Tibial artery (tissue), 4 donors: ENCODE measurements around the gene CAMTA1.

Experiments used
- DNase-seq, 2 donors: peaks; one replicate each; pipeline ENCODE4 v3.0.0-alpha.2; 2019
- H3K27ac ChIP-seq, 2 donors: fragments of 200-600 bp; sonication (generic) in 1 of 2; 1 replicate in 1 of 2; 2 replicates in 1 of 2; pipeline ENCODE4 v1.5.1; 2018 to 2019; ENCODE audit warnings: mild to moderate bottlenecking in 1 of 2
- H3K27me3 ChIP-seq, 2 donors: fragments of 200-600 bp; sonication (generic) in 1 of 2; one replicate each; pipeline versions ENCODE4 v1.5.1 to v1.6.0; 2016 to 2019
- H3K36me3 ChIP-seq, 3 donors: fragments of 200-600 bp; sonication (generic) in 2 of 3; one replicate each; pipeline ENCODE4 v1.5.1; 2016 to 2019; ENCODE audit warnings: mild to moderate bottlenecking in 2 of 3
- H3K4me1 ChIP-seq, 4 donors: fragments of 200-600 bp; sonication (generic) in 2 of 4; 1 replicate in 3 of 4; 2 replicates in 1 of 4; pipeline ENCODE4 v1.5.1; 2016 to 2019
- H3K4me3 ChIP-seq, 2 donors: fragments of 200-600 bp; sonication (generic) in 1 of 2; 1 replicate in 1 of 2; 2 replicates in 1 of 2; pipeline ENCODE4 v1.5.1; 2018 to 2019; ENCODE audit warnings: mild to moderate bottlenecking in 2 of 2
- H3K9me3 ChIP-seq, 3 donors: fragments of 200-600 bp; sonication (generic) in 1 of 3; one replicate each; pipeline ENCODE4 v1.5.1; 2016 to 2019
- CTCF ChIP-seq, 2 experiments: fragments of 200-600 bp in 1 of 2; fragments of 450-650 bp in 1 of 2; IDR thresholded peaks; one replicate each; pipeline ENCODE4 v1.5.1; 2017 to 2019; ENCODE audit warnings: antibody characterized with exemption in 2 of 2, mild to moderate bottlenecking in 1 of 2, moderate library complexity in 1 of 2
- intact Hi-C: fragments of 100-400 bp; cut with DNase I; formaldehyde crosslinking; loops from one replicate; pipeline ENCODE4 v1.15.0; 2023; ENCODE audit warnings: low total_unique reads

The CAMTA1 gene

GRCh38 chr1:7198664-7199063 lies 413.4 kb downstream of the CAMTA1 start:
- intact Hi-C loops: no loop called here
- no peak for TF ChIP-seq CTCF (IDR thresholded peaks at IDR 0.05)

GRCh38 chr1:7199077-7199779 lies 414.0 kb downstream of the CAMTA1 start:
- Histone ChIP-seq H3K27me3 (peaks cover 0 to 20% of the 10 kb centered on the region in 2 donors), H3K4me1 (no peaks in the 10 kb centered on the region), H3K27ac (no peak overlapping the region), H3K9me3 (no peaks in the 10 kb centered on the region), H3K4me3 (no peak overlapping the region), H3K36me3 (no peaks in the 10 kb centered on the region)
- no peak for DNase-seq
- TF ChIP-seq CTCF (IDR thresholded peaks at IDR 0.05): no peak
- intact Hi-C loops: no loop called here

More at GRCh38 chr1:7198664-7199063, 413.4 kb downstream of the CAMTA1 start:
- Histone ChIP-seq H3K9me3 (no peaks in the 10 kb centered on the region), H3K36me3 (no peaks in the 10 kb centered on the region), H3K4me1 (no peaks in the 10 kb centered on the region), H3K4me3 (no peak overlapping the region), H3K27me3 (peaks cover 0 to 20% of the 10 kb centered on the region in 2 donors), H3K27ac (no peak overlapping the region)
- DNase-seq: no peak

GRCh38 chr1:7207875-7208646 lies 422.8 kb downstream of the CAMTA1 start:
- H3K4me1 ChIP-seq: no peaks in the 10 kb centered on the region
- H3K9me3 ChIP-seq: no peaks in the 10 kb centered on the region
- DNase-seq: no peak
- peak in 1 of 2 experiments; percentile 20 for TF ChIP-seq CTCF (IDR thresholded peaks at IDR 0.05)
- no peak overlapping the region for H3K27ac ChIP-seq
- peaks cover 0 to 20% of the 10 kb centered on the region in 2 donors for H3K27me3 ChIP-seq
- H3K36me3 ChIP-seq: no peaks in the 10 kb centered on the region
- no peak overlapping the region for H3K4me3 ChIP-seq
- intact Hi-C loops: no loop called here

GRCh38 chr1:7208647-7209180 lies 423.5 kb downstream of the CAMTA1 start:
- Histone ChIP-seq H3K9me3 (no peaks in the 10 kb centered on the region), H3K27ac (no peak overlapping the region), H3K4me3 (no peak overlapping the region), H3K4me1 (no peaks in the 10 kb centered on the region), H3K36me3 (no peaks in the 10 kb centered on the region), H3K27me3 (peaks cover 0 to 20% of the 10 kb centered on the region in 2 donors)
- DNase-seq: no peak
- intact Hi-C loops: no loop called here
- TF ChIP-seq CTCF (IDR thresholded peaks at IDR 0.05): no peak

- no peak for TF ChIP-seq CTCF (IDR thresholded peaks at IDR 0.05)
- Histone ChIP-seq H3K9me3 (no peaks in the 10 kb centered on the region), H3K36me3 (no peaks in the 10 kb centered on the region), H3K27ac (no peak overlapping the region), H3K27me3 (peaks cover 0 to 21% of the 10 kb centered on the region in 2 donors), H3K4me1 (no peaks in the 10 kb centered on the region), H3K4me3 (no peak overlapping the region)
- DNase-seq: no peak
- intact Hi-C loops: no loop called here
Measured at GRCh38 chr1:7209336-7209735, 424.1 kb downstream of the CAMTA1 start.
